Stimulated activated CD8-positive, alpha-beta memory T cell treated with anti-CD3 and anti-CD28 coated beads, Interleukin-15, amount 100 ng/mL, for 1 hour (primary cell): Measurements from ENCODE around the gene IL17B.

Experiments
- DNase-seq: peaks from one replicate; pipeline ENCODE4 v3.0.0-alpha.2; 2020; ENCODE audit warnings: low read depth

IL17B gene, protein sequence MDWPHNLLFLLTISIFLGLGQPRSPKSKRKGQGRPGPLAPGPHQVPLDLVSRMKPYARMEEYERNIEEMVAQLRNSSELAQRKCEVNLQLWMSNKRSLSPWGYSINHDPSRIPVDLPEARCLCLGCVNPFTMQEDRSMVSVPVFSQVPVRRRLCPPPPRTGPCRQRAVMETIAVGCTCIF

DNA sequence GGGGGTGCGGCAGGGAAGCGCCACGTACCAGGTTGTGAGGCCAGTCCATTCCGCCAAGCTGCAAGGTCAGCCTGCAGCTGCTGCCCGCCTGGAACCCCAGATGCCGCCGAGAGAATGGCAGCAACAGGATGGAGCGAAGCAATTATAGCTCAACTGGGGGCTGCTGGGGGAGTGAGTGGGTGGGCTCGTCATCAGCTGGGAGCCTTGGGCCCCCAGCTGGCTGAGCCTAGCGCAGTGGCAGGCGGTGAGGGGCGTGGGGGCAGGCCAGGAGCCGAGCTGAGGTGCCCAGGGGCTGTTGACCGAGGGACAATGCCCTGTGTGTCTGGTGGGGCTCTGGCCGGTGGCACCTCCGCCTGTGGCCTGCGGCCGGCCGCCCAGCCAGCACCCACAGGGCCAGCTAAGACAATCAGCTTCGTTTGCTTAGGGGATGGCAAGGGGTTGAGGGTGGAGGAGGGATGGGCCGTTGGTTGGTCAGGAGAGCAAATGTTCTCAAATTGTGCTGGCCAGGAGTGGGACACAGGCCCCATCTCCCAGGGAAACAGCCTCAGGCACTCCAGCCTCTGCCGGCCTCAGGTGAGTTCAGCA is at the start of gene IL17B:
Gene IL17B (minus strand): TSS at position 116 of the 585 bp plus-strand sequence. CDS start 67 bp downstream, at position 49.
- no peak for DNase-seq

- DNase-seq = no peak
These were observed 48.9 kb upstream of the IL17B start for GRCh38 chr5:149428032-149428431.

GRCh38 chr5:149427374-149427773 is 48.3 kb upstream of the IL17B start:
- no peak for DNase-seq

- DNase-seq = no peak
These were observed 47.8 kb upstream of the IL17B start for GRCh38 chr5:149426931-149427330.

- no peak for DNase-seq
These were observed 46.6 kb upstream of the IL17B start for GRCh38 chr5:149425729-149426128.

DNA sequence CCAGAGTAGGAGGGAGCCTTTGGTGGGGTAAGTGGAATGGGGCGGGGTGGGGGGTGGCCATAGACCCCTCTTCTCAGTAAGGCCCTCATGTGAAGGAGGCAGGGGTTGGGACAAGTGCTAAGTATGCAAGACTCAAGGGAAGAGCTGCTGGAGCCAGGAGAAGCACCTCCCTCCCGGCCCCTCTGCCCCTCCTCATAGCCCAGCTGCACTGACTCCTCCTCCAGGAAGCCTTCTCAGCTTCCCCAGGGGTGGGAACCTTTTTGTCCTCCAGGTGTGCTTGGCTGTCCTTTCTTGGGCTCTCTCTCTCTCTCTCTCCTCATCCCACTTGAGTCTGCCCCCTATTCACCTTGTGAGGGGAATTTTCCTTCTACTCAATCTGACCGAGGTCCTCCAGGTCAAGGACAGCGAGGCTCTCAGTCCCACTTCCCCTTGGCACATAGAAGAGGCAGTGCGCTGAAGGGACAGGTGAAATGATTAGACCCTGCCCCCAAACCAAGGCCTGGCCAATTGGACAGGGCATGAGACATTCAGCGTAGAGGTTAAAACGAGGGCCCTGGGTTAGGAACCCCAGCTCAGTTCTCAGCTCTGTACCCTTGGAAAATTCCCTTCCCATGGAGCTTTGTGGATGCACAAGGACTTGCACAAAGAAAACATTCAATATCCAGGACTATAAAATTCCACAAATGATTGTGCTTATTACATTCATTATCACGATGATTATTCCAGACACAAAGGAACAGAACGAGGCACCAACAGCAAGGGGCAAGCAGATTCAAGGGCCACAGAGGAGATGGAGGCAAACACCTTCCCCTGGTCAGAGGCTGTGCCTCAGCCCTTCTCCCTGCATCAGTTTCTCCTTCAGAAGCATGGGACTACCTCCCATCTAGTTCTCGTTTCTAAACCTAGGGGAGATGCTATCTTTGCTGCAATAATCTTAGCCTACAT is 45.6 kb upstream of the IL17B start:
- no peak for DNase-seq

DNA sequence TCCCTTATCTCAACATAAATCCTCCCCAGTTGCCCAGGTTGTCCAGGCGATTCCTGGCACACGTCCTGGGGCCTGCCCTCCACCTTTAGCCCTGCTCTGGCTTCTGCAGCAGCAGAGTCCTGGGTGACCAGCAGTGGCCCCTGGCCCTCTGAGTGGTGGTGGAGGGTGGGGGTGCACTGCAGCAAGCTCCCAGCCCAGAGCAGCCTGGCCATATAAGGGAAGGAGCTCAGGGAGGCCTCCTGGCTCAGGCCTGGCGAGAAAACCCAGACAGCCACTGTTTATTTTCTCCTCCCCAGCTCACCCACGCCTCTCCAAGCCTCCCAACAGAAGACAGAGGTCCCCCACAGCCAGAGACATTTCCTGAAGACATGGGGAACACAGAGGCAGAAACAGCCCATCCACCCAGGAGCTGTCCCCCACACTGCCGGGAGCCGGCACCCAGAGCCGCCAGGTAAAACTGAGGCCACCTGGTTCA is 44.7 kb upstream of the IL17B start:
- DNase-seq = no peak

DNA sequence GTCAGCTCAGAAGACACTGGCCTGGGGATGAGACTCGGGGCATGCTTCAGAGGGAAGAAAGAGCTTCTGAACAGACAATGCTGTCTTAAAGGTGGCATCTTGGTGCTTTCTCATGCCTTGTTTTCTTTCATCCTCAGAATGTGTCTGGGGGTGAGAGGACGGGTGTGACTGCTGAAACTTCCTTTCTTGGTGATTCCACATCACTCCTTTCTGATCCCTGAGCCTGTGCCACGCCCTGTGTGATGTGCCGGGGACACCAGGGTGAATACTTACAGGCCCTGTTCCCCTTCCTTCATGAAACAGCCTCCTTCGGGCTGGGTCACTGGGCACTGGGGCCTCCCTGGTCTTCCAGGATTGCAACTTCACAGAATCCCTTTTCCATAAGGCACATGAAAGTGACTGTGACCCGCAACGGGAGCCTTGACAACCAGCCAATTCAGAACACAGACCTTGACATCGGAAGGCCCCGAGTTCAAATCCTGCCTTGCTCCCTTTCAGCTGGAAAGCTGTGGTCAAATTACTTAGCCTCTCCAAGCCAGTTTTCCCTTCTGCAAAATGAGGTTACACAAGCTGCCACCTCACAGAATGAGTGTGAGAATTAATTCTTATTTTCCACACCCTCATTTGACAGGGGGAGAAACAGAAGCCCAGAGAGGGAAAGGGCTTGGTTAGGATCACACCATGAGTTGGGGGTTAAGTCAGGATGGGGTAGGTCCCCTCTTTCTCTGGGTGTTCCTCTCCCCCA is 44.1 kb upstream of the IL17B start:
- DNase-seq = no peak

DNA sequence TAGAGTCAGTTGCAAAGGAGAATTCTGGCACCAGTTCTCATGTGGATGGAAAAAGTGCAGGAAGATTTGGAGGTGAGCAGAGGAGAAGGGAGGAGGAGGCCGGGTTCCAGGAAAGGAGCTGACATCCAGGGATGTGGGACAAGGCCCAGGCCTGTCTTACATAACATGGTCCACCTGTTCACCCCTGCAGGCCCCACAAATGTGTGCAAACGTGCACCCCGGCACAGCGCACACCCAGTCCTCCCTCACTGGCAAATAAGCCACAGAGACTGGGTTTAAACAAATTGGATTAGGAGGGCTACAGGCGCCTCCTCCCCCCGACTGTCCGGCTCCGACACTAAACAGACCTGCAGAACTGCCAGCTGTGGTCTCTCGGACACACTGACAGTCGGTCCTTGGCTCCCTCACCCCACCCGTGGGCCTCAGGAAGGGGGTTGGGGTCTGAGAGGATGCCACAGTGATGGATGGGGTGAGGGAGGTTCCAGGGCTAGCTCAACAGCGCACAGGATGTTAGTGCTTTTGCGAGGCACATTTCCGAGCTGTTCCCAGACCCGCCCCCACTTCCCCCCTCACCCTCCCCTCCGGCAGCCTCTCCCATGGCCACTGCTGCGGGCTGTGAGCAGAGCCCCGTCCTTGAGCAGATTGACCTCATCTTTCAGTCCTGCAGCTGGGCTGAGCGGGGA is 43.4 kb upstream of the IL17B start:
- no peak for DNase-seq

DNA sequence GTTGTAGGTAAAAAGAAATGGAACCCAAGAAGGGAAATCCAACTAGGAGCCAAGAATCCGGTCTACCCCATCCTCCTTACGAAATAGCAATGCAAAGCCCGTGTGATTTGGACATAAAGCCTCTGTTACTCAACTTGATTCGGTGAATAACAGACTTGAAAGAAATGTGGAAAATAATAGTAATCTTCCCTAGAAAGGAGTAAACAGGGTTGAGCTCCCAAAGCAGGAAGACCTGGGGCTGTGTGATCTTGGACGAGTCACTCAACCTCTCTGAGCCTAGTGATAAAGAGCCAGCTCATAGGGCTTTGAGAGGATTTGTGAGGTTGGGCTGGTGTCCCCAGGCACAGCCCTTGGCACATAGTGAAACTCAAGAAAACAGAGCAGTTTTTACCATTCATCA is 42.7 kb upstream of the IL17B start:
- no peak for DNase-seq

- no peak for DNase-seq
These were observed 42.2 kb upstream of the IL17B start for GRCh38 chr5:149421372-149421685.

- DNase-seq = no peak
These were observed 41.7 kb upstream of the IL17B start for GRCh38 chr5:149420545-149421371.

DNA sequence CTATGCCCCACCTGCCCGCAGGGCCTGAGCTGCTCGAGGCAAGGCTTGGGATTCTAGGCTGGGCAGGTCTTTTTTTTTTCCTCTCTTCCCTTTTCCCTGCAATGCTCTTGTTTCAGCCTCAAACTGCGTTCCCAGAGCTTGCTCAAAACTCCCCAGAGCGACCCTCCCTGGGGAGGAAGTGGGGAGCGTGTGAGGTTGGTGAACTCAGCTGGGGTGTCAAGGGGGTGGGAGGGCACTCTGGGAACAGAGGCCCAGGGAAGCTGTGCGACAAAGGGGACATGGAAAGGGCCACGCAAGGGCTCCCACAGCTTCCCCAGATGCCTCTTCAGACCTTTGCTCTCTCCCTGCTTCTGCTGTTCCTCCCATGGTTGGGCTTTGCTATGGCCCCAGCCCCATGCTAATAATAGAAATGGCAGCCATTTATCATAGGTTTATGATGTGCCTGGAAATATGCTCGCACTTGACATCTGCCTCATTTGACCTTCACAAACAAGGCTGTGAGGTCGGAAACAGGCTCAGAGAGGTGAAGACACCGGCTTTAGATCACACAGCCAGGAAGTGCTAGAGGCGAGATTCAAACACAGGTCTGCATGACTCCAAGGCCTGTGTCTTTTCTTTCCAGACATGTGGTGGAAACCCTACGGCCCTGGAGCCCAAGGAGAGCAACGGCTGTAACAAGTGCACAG is 40.9 kb upstream of the IL17B start:
- no peak for DNase-seq

DNA sequence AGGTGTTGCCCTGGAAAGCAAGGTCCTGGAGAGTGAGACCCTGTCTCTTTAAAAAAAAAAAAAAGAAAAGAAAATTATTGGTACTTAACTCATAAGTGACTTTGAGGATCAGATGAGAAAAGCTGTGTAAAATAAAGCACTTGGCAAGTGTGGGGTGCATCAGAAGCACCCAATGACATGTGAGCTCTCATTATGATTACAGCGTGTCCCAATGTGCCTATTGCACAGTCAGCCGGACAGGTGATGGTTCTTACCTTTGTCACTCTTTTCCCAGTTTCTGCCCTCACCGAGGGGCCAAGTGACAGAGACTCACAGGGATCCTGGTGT is 40.4 kb upstream of the IL17B start:
- DNase-seq = no peak

DNA sequence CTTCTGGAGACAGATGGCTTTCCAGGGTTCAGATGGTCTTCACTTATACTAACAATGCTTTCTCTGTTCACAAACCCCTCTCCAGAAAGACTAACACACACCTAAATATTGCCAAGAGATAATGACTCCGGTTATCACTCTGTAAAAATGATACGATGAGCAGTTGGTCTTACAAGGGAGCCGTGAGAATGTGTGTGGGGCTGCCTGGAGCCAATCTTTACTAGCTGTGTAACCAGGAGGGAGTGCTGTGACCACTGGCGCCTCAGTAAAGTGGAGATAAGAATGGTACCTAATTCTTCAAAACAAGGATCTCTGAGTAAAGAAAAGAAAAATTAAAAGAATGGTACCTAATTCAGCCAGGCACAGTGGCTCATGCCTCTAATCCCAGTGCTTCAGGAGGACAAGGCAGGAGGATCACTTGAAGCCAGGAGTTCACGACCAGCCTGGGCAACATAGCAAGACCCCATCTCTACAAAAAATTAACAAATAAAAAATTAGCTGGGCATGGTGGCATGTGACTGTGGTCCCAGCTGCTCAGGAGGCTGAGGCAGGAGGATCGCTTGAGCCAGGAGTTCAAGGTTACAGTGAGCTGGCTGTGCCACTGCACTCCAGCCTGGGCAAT is 39.9 kb upstream of the IL17B start:
- DNase-seq = no peak

DNA sequence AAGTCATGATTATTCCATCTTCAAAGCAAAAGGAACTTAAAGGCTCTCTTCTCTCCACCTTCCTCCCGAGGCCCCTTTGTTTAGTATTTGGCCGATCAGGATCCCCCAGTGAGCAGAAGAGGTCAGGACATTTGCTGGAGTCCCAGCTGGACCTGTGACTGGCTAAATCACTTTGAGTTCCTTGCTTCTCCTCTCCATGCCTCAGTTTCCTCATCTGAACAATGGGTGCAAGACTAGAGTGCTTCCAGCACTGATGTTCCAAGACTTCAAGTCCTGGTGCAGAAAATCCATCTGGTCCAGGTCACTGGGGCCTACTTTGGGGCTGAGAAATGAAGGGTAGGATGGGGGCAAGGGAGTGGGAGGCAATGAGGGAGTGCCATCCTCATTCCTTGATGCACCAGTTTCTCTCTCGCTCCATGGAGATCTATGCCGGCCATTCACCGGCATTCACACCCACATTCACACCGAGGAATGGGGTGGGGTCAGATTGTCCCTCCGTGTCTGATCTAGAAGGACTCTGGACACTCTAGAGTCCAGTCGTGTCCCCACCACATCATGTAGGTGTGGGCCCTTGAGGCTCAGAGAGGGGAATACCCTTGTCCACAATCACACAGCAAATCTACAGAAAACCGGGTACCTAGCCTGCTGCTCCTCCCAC is 38.7 kb upstream of the IL17B start:
- no peak for DNase-seq

GRCh38 chr5:149416987-149417710 is 38.1 kb upstream of the IL17B start:
- DNase-seq = no peak

GRCh38 chr5:149415066-149415967 is 36.2 kb upstream of the IL17B start:
- no peak for DNase-seq
